Measurements from ENCODE around the gene CRB3. TPM values are rescaled to one million over a fixed set of nuclear protein-coding genes. Genes with fewer than 3 reads are reported as not detected.

The CRB3 gene
- polyA plus RNA-seq, 3 donors: not detected

DNA sequence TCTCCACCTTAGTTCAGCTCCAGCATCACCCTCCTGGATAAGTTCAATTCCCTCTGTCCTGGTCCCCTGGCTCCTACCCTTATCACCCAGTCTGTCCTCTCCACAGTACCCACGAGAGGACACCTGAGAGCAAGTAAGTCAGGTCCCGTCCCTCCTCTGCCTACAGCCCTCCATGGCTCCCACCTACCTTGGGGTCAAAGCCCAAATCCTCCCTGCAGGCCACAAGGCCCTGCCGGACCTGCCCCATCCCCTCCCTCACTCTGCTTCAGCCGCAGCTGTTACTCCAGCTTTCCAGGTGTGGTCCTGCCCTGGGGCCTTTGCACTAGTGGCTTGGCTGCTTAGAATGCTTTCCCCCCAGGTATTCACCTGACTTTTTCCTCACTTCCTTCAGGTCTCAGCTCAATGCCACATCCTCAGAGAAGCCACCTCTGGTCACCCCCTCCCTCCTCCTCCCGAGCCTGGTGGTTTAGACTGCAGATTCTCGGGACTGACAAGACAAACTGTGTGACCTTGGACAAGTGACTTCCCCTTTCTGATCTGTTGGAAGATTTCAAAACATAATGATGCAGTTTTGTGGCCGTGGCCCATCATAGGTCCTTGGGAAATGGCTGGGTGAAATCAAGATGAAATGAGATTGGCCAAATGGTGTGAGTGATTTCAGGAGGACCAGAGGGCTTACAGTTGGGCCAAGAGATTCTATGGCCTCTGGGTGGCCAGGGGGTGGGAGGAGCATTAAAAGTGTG is 34.4 kb downstream of the CRB3 start:
- 61% methylated on average over 6 of the region's 7 CpGs for WGBS (ENCODE audit: insufficient coverage)

More for the DNA sequence above, 34.4 kb downstream of the CRB3 start:
- no peak overlapping the region for H3K9ac ChIP-seq (ENCODE audit: insufficient read depth, low read length, poor library complexity, severe bottlenecking)
- H3K4me2 ChIP-seq (replicated peaks; ENCODE audit: extremely low read depth, low read length, poor library complexity, severe bottlenecking): no peak overlapping the region
- no peak overlapping the region for H3K4me3 ChIP-seq (replicated peaks in 1 of 3; ENCODE audit: low read depth in 2 of 3, low read length in 3 of 3)
- peaks cover 24 to 38% of the 10 kb centered on the region in 2 donors for H3K27me3 ChIP-seq (ENCODE audit: control insufficient read depth in 2 of 2, insufficient read depth in 2 of 2, low read length in 2 of 2)
- Mint-ChIP-seq H3K27me3 (ENCODE audit: low read depth in 3 of 3) (peaks cover 30 to 49% (median 46%) of the 10 kb centered on the region in 3 donors), H3K36me3 (peaks cover 3% of the 10 kb centered on the region in 2 donors), H3K4me1 (peaks cover 19% of the 10 kb centered on the region), H3K27ac (peak overlapping the region; percentile 65 to 90 (median 79)), H3K4me3 (peak overlapping the region in 1 of 2 donors; percentile 13), H3K9me3 (peaks cover 0 to 6% (median 3%) of the 10 kb centered on the region in 7 donors)
- DNase-seq: peak; percentile 79 to 83 (median 80)
- H3K4me1 ChIP-seq (ENCODE audit: control insufficient read depth in 1 of 2, insufficient read depth in 2 of 2, low read length in 2 of 2): peaks cover 13 to 26% of the 10 kb centered on the region in 2 donors
- no peaks in the 10 kb centered on the region for H3K36me3 ChIP-seq (replicated peaks in 1 of 2; ENCODE audit: control insufficient read depth in 1 of 2, insufficient read depth in 2 of 2, low read length in 2 of 2)
- no peaks in the 10 kb centered on the region for H3K79me2 ChIP-seq (ENCODE audit: insufficient read depth, low read length)
- peak overlapping the region in 1 of 2 donors; percentile 9 for H3K27ac ChIP-seq (ENCODE audit: low read depth in 1 of 2, low read length in 2 of 2)
- no peak for TF ChIP-seq CTCF (IDR thresholded peaks at IDR 0.05)
- intact Hi-C loops (cut with micrococcal nuclease): no loop called here
- H2AFZ ChIP-seq (ENCODE audit: insufficient read depth, low read depth, low read length, poor library complexity, severe bottlenecking): no peak overlapping the region
- H4K20me1 ChIP-seq (ENCODE audit: insufficient read depth, low read length): no peaks in the 10 kb centered on the region
- peaks cover 0 to 5% of the 10 kb centered on the region in 2 donors for H3K9me3 ChIP-seq (replicated peaks in 1 of 2; ENCODE audit: control insufficient read depth in 1 of 2, insufficient read depth in 1 of 2, low read length in 2 of 2)

Measured in CD14-positive monocyte (primary cell).